Measurements from ENCODE around the gene BTBD7. TPM values are rescaled to one million over a fixed set of nuclear protein-coding genes. Genes with fewer than 3 reads are reported as not detected.

BTBD7 gene
- total and polyA plus RNA-seq, 9 donors, result 10.9 to 42.2 (median 32.7) TPM

- Histone ChIP-seq H3K36me3 (no peaks in the 10 kb centered on the region), H3K4me3 (no peak overlapping the region), H3K4me1 (ENCODE audit: insufficient read depth) (peaks cover 9% of the 10 kb centered on the region), H3K27ac (no peak overlapping the region), H3K9me3 (no peaks in the 10 kb centered on the region), H3K27me3 (no peaks in the 10 kb centered on the region)
- WGBS, 3 donors, result 31 to 50% (median 39%) methylated on average over 3 of the region's 3 CpGs
- intact Hi-C loops (cut with DNase I), result no loop called here
- no peak for TF ChIP-seq EP300 (IDR thresholded peaks at IDR 0.05)
- TF ChIP-seq, protein P1, sequence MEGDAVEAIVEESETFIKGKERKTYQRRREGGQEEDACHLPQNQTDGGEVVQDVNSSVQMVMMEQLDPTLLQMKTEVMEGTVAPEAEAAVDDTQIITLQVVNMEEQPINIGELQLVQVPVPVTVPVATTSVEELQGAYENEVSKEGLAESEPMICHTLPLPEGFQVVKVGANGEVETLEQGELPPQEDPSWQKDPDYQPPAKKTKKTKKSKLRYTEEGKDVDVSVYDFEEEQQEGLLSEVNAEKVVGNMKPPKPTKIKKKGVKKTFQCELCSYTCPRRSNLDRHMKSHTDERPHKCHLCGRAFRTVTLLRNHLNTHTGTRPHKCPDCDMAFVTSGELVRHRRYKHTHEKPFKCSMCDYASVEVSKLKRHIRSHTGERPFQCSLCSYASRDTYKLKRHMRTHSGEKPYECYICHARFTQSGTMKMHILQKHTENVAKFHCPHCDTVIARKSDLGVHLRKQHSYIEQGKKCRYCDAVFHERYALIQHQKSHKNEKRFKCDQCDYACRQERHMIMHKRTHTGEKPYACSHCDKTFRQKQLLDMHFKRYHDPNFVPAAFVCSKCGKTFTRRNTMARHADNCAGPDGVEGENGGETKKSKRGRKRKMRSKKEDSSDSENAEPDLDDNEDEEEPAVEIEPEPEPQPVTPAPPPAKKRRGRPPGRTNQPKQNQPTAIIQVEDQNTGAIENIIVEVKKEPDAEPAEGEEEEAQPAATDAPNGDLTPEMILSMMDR (IDR thresholded peaks at IDR 0.05), result no peak
- no peak for TF ChIP-seq POLR2A (IDR thresholded peaks at IDR 0.05)
- DNase-seq, result peak in 1 of 5 donors; percentile 40
These were observed 29.2 kb downstream of the BTBD7 start for GRCh38 chr14:93303659-93304058.

DNA sequence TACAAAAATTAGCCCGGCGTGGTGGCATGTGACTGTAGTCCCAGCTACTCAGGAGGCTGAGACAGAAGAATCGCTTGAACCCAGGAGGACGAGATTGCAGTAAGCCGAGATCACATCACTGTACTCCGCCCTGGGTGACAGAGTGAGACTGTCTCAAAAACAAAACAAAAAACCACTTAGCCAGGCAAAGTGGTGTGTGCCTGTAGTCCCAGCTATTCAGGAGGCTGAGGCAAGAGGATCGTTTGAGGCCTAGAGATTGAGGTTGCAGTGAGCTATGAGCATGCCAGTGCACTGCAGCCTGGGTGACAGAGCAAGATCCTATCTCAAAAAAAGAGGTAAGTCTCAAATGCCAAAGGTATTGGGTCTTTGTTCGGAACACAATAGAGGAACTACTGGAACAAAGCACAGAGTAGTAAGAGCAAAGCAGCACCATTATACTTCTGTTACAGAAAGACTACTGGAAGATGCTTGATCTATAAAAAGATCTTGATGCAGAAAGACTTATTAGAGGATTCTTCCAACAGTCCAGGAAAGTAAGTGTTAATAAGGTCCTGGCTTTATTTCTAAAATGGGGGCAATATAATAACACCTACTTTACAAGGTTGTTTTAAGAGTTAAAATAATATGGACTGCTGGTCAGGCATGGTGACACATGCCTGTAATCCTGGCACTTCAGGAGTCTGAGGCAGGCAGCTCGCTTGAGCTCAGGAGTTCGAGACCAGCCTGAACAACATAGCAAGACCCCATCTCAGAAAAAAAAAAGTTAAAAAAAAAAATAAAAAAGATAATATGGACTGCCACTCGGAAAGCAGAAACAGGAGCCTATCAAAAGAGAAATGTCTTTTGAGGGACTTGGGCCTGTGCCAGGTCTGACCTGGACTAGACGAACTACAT, 29.9 kb downstream of the BTBD7 start:
- H3K4me1 ChIP-seq (ENCODE audit: insufficient read depth), result peaks cover 9% of the 10 kb centered on the region
- TF ChIP-seq, protein P1 (IDR thresholded peaks at IDR 0.05), result no peak
- no peak for TF ChIP-seq POLR2A (IDR thresholded peaks at IDR 0.05)
- no peak for TF ChIP-seq EP300 (IDR thresholded peaks at IDR 0.05)
- DNase-seq, result peak in 1 of 5 donors; percentile 21
- intact Hi-C loops (cut with DNase I), result no loop called here
- no peaks in the 10 kb centered on the region for H3K36me3 ChIP-seq
- no peak overlapping the region for H3K27ac ChIP-seq
- no peak overlapping the region for H3K4me3 ChIP-seq
- 92 to 93% (median 92%) methylated on average over 12 of the region's 12 CpGs for WGBS, 3 donors
- H3K27me3 ChIP-seq, result no peaks in the 10 kb centered on the region
- H3K9me3 ChIP-seq, result no peaks in the 10 kb centered on the region

- no peak for DNase-seq
- Histone ChIP-seq H3K9me3 (no peaks in the 10 kb centered on the region), H3K27ac (no peak overlapping the region)
These were observed 30.9 kb downstream of the BTBD7 start for GRCh38 chr14:93301821-93302447.

DNA sequence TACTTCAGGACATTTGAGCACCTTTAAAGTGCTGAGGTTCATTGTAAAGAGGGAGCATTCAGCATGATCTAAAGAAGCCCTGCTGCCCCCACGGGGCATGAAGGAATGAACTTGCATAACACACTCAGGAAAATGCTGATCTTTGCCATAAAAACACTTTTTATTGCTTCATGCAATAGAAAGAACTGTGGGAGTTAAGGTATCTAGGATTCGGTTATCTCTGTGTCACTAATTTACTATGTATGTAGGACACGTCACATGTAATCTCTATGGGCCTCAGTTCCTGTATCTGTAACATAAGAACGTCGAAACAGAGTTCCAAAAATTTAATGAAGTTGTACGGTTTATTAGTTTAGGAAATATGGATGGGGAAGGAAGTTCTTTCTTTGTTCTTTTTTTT, 33.0 kb downstream of the BTBD7 start:
- Histone ChIP-seq H3K9me3 (no peaks in the 10 kb centered on the region), H3K36me3 (no peaks in the 10 kb centered on the region), H3K27me3 (no peaks in the 10 kb centered on the region), H3K27ac (no peak overlapping the region), H3K4me1 (ENCODE audit: insufficient read depth) (peaks cover 6% of the 10 kb centered on the region), H3K4me3 (no peak overlapping the region)
- TF ChIP-seq POLR2A (IDR thresholded peaks at IDR 0.05) (no peak), EP300 (IDR thresholded peaks at IDR 0.05) (no peak)
- TF ChIP-seq, protein P1 (IDR thresholded peaks at IDR 0.05), result no peak
- WGBS, 3 donors, result 56 to 65% (median 63%) methylated on average over 6 of the region's 6 CpGs
- DNase-seq, result no peak
- intact Hi-C loops (cut with DNase I), result no loop called here

More at GRCh38 chr14:93301821-93302447, 30.9 kb downstream of the BTBD7 start:
- no peaks in the 10 kb centered on the region for H3K27me3 ChIP-seq
- intact Hi-C loops (cut with DNase I), result no loop called here
- H3K36me3 ChIP-seq, result no peaks in the 10 kb centered on the region
- no peak for TF ChIP-seq POLR2A (IDR thresholded peaks at IDR 0.05)
- TF ChIP-seq EP300 (IDR thresholded peaks at IDR 0.05), result no peak
- TF ChIP-seq, protein P1 (IDR thresholded peaks at IDR 0.05), result no peak
- H3K4me1 ChIP-seq (ENCODE audit: insufficient read depth), result peaks cover 6% of the 10 kb centered on the region
- 84 to 86% (median 86%) methylated on average over 6 of the region's 6 CpGs for WGBS, 3 donors
- H3K4me3 ChIP-seq, result no peak overlapping the region

Data from ovary (tissue), 9 donors.